Effector CD4-positive, alpha-beta T cell (primary cell): Measurements from ENCODE around the gene TSPYL4.

Experiments used
- DNase-seq: peaks from one replicate; pipeline ENCODE4 v3.0.0-alpha.2; 2020

The TSPYL4 gene

DNA sequence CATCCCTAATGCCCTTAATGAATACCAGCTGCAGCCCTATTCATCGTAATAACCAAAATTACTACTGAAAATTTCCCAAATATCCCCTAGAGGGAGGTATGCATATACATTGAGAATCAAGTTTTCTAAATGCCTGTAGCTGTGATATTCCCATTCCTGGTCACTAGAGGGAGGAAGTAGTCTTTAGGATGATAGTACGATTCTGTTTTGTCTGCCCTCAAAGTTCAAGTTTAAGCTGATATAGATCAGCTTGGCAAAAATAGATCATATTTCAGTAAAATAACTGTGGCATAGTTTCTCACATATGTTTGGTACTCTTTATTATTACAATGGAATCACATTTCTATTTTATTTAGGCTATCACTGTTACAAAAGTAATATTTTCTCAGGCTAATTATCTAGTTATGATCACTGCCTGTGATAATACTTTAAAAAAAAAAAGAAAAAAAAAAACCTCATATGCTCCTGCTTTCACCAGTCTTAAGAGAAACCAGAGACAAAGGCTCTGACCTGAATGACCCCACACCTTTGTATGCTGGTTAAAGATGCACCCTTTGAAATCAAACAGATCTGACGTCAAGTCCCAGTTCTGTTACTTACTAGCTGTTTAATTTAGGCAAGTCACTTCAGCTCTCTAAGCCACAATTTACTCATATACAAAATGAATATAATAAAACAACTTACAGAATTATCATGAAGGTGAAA lies 14.9 kb upstream of the TSPYL4 start:
- no peak for DNase-seq

DNA sequence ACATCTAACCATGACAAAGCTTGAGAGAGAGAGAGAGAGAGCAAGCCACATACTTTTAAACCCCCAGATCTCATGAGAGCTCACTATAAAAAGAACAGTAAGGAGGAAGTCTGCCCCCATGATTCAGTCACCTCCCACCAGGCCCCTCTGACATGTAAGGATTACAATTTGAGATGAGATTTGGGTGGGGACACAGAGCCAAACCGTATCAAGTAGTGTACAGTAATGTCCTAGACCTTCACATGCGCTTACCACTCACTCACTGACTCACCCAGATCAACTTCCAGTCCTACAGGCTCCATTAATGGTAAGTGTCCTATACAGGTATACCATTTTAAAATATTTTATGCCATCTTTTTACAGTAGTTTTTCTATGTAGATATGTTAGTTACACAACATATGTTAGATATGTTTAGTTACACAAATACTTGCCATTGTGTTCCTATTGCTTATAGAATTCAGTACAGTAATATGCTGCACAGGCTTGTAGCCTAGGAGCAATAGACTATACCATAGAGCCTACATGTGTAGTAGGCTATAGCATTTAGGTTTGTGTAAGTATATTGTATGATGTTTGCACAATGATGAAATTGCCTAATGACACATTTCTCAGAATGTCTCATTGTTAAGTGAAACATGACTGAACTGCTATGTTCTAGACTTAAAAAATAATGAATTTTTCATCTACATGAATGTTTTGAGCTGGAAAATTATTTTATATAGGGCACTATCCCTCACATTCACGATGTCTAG lies 14.1 kb upstream of the TSPYL4 start:
- no peak for DNase-seq

DNA sequence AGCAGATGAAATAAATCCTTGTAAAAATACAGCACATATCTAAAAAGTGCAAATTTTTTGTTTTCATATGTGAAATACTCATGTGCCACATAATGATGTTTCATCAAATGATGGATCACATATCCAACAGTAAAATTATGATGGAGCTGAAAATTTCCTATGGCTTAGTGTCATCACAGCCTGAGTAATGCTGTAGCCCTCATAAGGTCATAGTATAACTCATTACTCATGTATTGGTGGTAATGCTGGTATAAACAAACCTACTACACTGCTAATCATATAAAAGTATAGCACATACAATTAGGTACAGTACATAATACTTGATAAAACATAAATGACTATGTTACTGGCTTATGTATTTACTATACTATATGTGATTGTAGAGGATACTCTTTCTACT lies 12.9 kb upstream of the TSPYL4 start:
- DNase-seq, result no peak

DNA sequence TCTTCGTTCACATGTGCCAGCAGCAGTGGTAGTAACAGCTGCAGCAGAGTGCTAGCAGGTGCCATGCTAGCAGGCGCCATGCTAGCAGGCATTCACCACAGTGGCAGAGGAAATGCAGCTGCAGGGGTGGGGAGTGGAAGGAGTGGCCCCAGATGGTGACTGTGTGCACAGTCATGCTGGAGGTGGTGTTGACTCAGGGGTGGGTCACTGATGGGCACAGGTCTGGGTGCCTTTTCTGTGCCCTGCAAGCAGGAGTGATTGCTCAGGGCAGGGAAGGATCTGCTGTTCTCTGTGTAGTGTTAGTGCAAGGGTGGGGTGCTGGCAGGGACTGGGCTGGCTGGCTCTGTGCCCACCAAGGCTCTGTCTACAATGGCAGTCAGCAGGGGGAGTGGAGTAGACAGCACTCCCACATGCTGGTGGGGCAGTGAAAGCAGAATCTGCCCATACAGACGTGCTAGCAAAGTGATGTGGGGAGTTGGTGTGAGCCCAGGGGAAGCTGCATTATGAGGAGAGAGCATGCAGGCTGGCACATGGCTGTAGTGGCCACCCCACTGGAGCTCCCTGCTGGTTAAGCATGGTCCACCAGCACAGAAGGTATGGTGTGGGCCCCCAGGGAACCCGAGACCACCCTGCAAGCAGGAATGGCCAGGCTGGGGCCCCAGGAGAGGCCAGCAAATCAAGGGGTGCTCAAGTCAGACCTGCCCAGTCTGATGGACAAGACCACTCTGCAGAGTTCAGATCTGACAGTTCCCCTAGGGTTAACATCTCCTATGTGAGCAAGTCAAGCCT lies 11.4 kb upstream of the TSPYL4 start:
- DNase-seq, result no peak

DNA sequence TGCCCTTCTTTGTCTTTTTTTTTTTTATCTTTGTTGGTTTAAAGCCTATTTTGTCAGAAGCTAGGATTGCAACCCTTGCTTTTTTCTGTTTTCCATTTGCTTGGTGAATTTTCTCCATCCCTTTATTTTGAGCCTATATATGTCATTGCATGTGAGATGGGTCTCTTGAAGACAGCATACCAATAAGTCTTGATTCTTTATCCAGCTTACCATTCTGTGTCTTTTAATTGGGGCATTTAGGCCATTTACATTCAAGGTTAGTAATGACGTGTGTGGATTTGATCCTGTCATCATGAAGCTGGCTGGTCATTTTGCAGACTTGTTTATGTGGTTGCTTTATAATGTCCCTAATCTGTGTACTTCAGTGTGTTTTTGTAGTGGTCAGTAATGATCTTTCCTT lies 9.5 kb upstream of the TSPYL4 start:
- DNase-seq, result no peak

DNA sequence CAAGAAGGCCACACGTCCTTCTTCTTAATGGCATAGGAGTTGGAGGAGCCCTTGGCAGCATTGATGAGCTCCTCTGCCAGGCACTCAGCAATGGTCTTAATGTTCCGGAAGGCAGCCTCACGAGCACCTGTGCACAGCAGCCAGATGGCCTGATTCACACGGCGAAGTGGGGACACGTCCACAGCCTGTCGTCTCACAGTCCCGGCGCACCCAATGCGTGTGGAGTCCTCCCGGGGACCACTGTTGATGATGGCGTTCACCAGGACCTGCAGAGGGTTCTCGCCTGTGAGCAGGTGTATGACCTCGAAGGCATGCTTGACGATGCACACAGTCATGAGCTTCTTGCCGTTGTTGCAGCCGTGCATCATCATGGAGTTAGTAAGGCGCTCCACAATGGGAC lies 4.6 kb upstream of the TSPYL4 start:
- DNase-seq, result no peak

DNA sequence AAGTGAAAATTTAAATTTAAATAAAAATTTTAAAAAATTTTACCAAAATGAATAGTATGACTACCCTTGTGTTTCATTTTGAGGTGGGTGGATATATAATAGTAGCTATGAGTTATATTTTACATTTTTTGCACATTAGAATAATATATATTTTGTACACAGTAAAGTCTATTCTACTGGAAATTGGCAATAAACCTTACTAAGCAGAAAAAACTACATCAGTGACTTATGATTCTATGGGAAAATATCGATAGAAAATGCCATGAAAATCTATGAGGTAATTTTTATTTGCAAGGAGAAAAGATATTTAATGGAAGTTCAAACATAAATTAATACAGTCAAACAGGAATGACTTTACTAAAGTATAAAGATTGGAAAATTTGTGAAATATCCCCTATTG lies 2.8 kb upstream of the TSPYL4 start:
- no peak for DNase-seq

DNA sequence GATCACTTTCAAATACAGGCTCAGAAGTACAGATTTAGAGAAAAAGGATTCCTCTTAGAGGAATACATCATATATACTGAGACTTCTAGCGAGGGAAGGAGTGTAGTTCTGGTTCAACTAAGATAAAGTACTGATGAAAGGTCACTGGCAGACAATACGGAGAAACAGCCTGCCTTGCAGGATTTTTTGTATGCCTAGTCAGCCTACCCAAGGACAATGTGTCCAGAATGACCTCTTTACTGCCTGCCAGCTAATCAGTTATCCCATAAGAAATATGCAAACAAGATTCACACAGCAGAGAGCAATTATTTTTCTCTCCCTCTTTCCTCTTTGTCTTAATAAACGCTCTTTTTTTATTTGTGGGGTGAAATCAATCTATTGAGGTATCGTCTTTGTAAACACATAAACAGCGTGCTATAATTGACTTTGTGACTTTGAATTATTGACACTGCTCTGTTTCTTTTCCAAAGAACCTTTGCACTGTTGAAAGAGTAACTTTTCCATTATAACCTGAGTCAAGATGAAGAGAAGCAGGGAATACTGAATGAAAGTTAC lies 1.4 kb upstream of the TSPYL4 start:
- DNase-seq, result no peak

DNA sequence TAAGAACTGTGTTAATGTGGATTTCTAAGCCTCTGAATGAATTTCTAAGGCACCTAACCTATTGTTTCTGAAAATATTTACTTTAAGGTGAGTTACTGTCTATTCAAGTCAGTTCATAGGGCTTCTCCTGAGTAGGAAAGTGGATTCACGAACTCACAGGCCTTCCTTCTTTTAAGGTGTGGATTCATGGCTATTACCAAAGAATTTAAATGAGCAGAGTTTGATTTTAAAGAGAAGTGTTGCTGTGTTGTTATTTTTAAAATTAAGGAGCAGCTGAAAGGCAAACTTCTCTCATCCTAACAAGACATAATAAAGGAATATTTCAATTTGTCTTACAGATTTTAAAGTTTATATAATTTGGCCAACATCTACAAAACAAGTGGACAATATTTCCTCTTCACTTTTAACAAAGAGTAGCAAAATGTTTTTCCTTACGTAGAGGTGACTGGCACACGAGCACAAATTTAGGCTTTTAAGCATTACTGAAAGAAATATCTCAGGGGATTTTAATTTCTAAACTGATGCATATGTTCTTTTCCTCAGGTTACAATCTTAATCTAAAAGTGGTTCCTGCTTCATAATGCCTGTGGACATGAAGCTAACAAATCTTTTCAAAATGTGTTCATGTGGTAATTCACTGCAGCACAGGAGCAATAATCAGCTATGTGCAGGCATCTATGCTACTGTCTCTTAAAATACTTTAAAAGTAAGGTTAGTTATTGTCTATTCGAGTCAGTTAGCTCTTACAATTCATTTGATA lies 602 bp upstream of the TSPYL4 start:
- DNase-seq, result no peak

DNA sequence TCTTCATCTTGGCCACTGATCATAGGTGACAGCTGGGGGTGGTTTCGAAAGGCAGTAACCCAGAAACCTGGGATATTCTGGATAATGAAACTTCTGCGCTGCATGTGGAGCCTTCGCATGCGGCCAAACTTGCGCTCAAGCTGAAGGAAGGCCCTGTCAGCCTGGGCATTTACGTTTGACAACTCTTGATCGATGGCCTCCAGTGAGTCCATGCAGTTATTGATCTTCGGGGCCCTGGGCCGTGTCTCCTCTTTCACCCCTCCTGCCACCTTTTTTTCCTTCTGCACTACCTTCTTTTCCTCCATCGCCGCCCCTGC lies 729 bp downstream of the TSPYL4 start:
- no peak for DNase-seq

DNA sequence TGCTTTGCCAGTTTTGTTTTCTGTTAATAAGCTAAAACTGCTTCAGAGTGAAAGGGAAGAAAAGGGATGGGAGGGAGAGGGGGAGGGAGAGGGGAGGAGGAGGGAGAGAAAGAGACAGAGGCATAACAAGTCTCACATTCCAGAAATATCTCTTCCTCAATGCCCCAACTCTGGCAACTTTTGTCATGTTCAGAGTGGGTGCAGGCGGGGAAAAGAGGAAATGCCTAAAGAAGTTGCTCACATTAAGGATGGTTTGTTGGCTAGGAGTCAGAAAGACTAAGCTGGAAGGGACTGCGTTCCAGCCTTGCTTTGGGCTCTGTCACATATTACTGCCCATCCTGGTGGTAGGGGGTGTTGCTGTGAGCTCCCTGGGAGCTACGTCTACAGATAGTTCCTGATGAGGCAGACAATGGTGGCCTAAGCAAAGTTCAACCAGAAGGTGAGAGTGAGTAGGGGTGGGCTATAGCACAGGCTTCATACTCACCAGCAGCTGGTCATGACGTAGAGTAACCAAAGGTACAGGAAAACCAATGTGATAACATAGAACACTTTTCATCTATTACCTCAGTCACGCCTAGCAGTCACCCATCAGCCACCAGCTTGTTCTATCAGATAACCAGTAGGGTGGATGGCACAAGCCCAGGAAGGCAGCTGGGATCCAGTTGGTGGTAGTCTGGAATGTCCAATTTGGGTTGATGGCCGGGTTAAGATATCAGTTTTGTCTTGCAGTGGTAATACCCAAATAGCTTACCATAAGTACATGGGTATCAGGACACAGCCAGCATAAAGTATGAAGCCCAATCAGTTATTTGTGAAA lies 2.1 kb downstream of the TSPYL4 start:
- no peak for DNase-seq

DNA sequence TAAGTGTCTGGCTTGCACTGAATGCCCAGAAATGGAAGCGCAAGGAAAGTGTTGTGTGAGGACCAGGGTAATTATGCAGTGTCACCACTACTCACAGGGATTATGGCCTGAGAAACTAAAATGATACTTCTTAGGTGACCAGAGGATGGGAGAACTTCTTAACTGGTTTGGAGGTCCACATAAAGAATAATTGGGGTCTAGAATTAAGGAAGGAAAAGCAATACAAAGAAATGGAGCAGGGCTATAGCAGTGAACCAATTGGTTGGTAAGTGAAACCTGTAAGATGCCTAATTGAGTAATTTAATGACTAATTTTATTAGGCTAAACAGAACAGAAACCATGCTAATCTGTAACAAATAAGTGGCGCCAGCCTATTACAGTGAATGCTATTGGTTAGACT lies 5.3 kb downstream of the TSPYL4 start:
- no peak for DNase-seq

DNA sequence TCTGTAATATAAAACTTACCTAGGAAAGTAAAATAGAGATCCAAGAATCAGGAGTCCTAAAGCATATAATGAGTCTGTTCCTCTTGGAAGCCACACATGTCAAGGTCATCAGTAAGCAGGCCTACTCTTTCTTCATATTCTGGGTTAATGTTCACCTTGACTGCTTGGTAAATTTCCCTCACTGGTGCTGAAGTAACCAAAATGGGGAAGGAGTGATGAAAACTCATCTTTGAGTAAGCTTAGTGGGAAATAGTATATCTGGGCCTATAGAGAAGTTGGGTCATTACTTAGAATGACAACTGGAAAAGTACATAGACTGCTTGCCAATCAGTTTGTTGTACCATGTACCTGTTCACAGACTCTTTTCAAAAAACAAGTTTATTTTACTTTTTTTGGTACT lies 6.6 kb downstream of the TSPYL4 start:
- no peak for DNase-seq

DNA sequence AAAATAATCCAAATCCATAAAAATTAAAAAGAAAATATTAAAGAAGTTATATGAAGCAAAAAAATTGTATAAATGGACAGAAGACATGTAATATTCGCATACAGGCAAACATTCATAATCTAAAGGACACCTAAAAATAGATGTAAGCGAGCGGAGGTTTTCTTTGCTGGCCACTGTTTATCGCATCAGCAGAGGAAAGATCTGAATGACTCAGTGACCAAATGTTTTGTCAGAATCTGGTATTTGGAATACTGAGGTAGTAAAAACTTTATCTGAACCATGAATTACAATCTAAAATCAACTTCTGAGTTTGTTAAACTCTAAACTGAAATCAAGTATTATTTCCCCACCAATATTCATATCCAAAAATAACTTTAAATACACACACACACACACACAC lies 7.8 kb downstream of the TSPYL4 start:
- no peak for DNase-seq

DNA sequence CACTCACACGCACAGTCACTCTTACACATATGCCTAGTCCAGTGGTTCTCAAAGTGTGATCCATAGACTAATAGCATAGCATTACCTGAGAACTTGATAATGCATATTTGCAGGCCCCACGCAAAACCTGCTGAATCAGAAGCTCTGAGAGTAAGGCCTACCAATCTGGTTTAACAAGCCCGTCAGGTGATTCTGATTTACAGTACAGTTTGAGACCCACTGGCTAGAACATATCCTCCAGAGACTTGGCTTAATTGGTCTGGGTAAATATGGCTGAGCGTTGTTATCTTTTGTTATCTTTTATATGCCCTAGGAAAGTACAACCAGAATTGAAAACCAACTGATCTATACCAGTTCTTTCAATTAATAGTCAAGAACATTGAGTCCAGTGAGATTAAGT lies 9.6 kb downstream of the TSPYL4 start:
- no peak for DNase-seq

DNA sequence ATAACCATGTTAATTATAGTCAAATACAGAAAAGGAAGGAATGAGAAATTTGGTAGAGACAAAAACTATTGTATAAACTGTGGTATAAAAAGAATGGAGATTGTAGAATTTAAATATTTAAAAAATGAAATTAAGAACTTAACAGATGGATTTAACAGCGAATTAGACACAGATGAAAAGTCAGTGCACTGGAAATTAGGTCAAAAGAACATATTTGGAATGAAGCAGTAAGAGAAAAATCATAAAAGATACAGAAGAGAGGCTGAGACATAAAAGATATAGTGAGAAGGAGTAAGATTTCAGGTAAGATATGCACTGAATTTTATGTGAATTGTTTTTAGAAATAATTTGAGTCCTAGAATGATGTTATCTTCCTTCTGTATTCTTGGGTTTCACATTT lies 14.0 kb downstream of the TSPYL4 start:
- no peak for DNase-seq

DNA sequence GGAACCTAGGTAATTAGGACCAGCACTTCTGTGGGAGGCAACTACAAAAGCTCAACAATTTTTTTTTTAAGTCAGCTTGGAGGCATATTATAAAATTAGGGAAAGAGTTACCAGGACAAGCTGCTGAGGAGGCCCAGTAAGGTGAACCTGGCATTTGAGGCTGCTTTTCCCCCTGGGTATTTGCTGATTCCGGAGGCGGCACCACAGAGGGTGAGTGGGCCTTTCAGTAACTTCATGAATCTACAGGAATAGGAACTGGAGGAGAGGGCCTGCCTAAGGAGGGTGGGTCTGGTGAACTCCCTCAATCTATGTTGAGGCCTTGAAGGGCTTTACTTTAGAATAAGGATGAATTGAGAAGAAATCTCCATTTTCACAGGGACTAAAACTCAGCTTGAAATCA lies 14.6 kb downstream of the TSPYL4 start:
- DNase-seq, result no peak

DNA sequence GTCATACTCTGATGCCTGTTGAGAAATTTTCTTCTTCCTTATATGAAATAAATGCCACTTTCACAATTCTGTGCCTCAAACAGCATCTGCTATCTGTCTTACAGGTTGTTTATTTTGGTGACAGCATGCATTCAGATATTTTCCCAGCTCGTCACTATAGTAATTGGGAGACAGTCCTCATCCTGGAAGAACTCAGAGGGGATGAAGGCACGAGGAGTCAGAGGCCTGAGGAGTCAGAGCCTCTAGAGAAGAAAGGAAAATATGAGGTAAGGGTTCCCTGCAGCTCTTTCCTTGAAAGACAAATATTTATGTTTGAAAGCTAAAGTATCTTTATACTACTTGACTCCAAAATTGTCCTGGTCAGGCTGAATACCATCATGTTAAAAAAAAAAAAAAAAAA lies 15.8 kb downstream of the TSPYL4 start:
- no peak for DNase-seq

DNA sequence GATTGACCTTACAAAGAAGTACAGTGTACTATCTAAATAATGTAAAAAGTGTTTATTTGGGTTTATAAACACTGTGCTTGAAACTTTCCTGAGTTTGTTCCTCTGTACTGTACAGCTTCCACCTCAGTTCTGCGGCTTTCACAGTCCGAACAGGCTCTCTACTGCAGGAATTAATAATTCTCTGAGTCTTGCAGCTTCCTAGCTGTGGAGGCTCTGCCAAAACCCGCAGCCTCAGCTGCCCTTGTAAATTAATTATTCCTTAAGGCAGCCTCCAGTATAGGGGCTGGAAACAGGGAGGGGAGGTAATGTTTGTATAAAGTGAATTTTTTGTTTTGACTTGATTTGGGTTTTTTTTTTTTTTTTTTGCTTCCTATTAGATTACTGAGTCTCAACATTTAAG lies 19.2 kb downstream of the TSPYL4 start:
- DNase-seq, result no peak

DNA sequence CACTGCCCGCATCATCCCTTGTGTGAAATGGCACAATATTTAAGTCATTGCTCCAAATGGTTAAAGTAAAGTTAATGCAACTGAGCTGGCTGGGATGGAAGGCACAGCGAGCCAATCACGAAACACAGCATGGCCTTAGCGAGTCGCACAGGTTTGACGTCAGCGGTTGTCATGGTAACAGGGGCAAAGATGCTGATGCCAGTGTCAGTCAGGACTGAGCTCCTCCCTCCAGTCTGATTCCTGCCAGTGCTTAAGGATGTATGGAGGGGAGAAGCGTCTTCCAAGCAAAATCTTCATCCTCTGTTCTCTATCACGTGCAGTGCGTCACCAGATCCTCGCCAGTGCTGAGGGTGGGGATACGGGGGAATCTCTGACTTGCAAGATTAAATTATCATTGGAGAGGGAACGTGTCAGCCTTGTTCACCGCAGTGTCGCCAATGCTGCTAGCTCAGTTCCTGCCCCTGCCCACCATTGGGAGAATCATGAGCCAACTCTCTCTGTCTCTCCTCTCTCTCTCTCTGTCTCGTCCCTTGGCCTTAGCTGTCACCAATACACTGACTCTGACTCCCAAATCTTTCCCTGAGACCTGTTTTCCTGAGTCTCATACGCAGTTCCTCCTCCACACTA lies 24.5 kb downstream of the TSPYL4 start:
- no peak for DNase-seq

DNA sequence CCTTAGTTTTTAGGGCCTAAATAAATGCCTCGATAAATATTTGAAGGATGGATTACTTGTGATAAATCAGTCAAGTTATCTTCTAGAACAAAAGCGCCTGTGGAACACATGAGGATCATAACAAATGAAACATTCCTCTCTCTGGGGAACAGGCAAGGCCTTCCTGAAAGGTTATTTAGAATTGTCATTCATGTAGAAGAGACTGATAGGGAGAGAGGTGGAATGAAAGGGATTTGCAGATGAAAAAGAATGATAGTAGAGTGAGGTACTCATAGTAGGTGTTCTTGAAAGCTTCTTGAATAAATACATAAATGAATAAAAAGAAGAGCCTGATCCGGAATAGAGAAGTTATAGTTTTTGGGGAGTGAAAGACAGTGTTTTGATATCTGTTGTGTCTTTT lies 30.5 kb downstream of the TSPYL4 start:
- DNase-seq, result no peak

DNA sequence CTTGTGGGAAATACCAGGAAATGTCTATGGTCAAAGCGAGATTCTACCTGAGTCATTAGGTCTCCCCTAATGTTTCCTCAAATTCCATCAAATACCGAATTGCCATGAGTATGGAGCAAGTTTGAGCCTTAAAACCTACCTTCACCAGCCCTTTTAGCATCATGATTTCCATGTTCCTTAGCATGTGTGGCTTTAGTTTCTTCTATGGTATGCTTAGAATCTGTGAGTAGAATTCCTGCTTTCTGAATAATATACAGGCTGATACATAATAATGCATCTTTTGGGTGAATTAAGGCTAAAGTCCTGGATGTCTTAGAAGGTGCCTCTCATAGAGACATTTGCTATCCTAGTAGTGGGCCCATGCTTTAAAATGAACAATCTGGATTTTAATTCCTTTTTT lies 32.0 kb downstream of the TSPYL4 start:
- DNase-seq, result no peak
